ENCODE data around the gene PAQR9.
"Not testable (repeated sequence)": the region's sequence is repeated elsewhere in the genome, so short reads cannot be mapped to it uniquely, and the experiment has no call there.

The PAQR9 gene

DNA sequence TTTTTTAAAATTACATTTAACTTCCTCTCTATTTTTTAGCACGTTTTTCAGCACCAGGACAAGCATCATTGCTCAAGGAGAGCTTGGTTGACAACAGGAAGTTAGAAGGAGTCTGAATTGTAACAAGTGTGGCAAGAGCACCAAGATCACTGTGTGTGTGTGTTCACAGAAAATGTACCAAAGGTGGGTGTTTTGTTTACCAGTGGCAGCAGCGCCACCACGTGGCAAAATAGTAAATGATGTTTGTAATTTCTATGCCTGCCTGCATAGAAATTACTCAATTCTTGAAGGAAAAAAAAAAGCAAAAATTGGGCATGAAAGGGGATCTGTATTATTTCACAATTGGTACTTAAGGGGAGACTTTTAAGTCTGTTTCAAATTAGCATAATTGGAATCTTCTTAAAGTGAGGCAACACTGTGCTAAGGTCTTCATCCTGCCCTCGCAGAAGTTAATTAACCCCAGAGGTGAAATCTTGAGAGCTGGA is 30.5 kb upstream of the PAQR9 start:
- no peak overlapping the region for H2BK120ac ChIP-seq (ENCODE audit: low read depth, low read length)
- no peak overlapping the region for H3K9ac ChIP-seq (ENCODE audit: low read depth, low read length, poor library complexity)
- no peak overlapping the region for H2AFZ ChIP-seq (ENCODE audit: low read length)
- H3K27ac ChIP-seq (replicated peaks; ENCODE audit: low read length), result no peak overlapping the region
- H3K23ac ChIP-seq (ENCODE audit: low read depth, low read length, poor library complexity), result no peak overlapping the region
- no peak overlapping the region for H3K4ac ChIP-seq (ENCODE audit: low read length)
- no peak overlapping the region for H4K8ac ChIP-seq (ENCODE audit: low read depth, low read length)
- no peaks in the 10 kb centered on the region for H3K27me3 ChIP-seq (ENCODE audit: control insufficient read depth in 3 of 3, insufficient read depth in 3 of 3, low read depth in 1 of 3, low read length in 3 of 3)
- H2BK15ac ChIP-seq (ENCODE audit: low read length), result no peak overlapping the region
- no peak overlapping the region for H3K18ac ChIP-seq (ENCODE audit: low read length)
- DNase-seq (ENCODE audit: low spot score), result peak; percentile 67
- H2BK12ac ChIP-seq (ENCODE audit: low read length), result no peak overlapping the region
- no CpG with 5 or more reads among the region's 4 CpGs for WGBS, 2 donors (ENCODE audit: extremely low coverage in 2 of 2, insufficient read length in 2 of 2, insufficient replicate concordance in 1 of 2)
- H3K14ac ChIP-seq (ENCODE audit: low read length), result no peak overlapping the region
- H3K4me1 ChIP-seq (ENCODE audit: control insufficient read depth in 2 of 2, insufficient read depth in 1 of 2, low read depth in 1 of 2, low read length in 2 of 2), result no peaks in the 10 kb centered on the region
- no peak overlapping the region for H3K4me3 ChIP-seq (ENCODE audit: low read length in 2 of 2)
- H3K79me1 ChIP-seq (ENCODE audit: low read depth, low read length), result no peaks in the 10 kb centered on the region
- no peak overlapping the region for H4K91ac ChIP-seq (ENCODE audit: low read depth, low read length, poor library complexity)
- H3K36me3 ChIP-seq (replicated peaks in 1 of 2; ENCODE audit: control insufficient read depth in 2 of 2, insufficient read depth in 2 of 2, low read length in 2 of 2), result no peaks in the 10 kb centered on the region
- no peaks in the 10 kb centered on the region for H3K9me3 ChIP-seq (replicated peaks in 1 of 2; ENCODE audit: control insufficient read depth in 2 of 2, insufficient read depth in 1 of 2, low read depth in 1 of 2, low read length in 2 of 2)
- H2AK5ac ChIP-seq (ENCODE audit: low read depth, low read length), result no peak overlapping the region
- no peak overlapping the region for H3K4me2 ChIP-seq (ENCODE audit: insufficient read depth, low read length, poor library complexity, severe bottlenecking)
- no peak overlapping the region for H2BK5ac ChIP-seq (ENCODE audit: low read length)

DNA sequence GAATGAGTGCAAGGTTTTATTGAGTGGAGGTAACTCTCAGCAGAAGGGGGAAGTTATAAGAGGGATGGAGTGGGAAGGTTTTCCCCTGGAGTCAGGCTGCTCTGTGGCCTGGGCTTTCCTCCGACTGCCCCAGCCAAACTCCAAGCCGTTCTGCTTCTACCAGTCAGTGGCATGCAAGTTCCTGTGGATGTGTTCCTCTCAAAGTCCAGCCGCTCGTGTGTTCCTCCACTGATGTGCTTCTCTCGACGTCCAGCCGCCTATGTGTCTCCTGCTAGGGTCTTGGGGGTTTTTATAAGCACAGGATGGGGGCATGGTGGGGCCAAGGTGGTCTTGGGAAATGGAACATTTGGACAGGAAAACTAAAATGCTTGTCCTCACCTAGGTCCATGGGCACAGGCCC is 28.8 kb upstream of the PAQR9 start:
- Histone ChIP-seq H2AFZ (ENCODE audit: low read length) (no peak overlapping the region), H3K4me3 (ENCODE audit: low read length in 2 of 2) (no peak overlapping the region), H3K9ac (ENCODE audit: low read depth, low read length, poor library complexity) (no peak overlapping the region), H3K23ac (ENCODE audit: low read depth, low read length, poor library complexity) (no peak overlapping the region), H4K8ac (ENCODE audit: low read depth, low read length) (no peak overlapping the region), H2BK15ac (ENCODE audit: low read length) (no peak overlapping the region), H2BK120ac (ENCODE audit: low read depth, low read length) (no peak overlapping the region), H4K91ac (ENCODE audit: low read depth, low read length, poor library complexity) (no peak overlapping the region), H3K14ac (ENCODE audit: low read length) (no peak overlapping the region), H3K27me3 (ENCODE audit: control insufficient read depth in 3 of 3, insufficient read depth in 3 of 3, low read depth in 1 of 3, low read length in 3 of 3) (no peaks in the 10 kb centered on the region), H3K18ac (ENCODE audit: low read length) (no peak overlapping the region), H3K9me3 (replicated peaks in 1 of 2; ENCODE audit: control insufficient read depth in 2 of 2, insufficient read depth in 1 of 2, low read depth in 1 of 2, low read length in 2 of 2) (no peaks in the 10 kb centered on the region), H3K4ac (ENCODE audit: low read length) (no peak overlapping the region), H3K79me1 (ENCODE audit: low read depth, low read length) (no peaks in the 10 kb centered on the region), H2BK12ac (ENCODE audit: low read length) (no peak overlapping the region), H3K4me1 (ENCODE audit: control insufficient read depth in 2 of 2, insufficient read depth in 1 of 2, low read depth in 1 of 2, low read length in 2 of 2) (peaks cover 0 to 5% of the 10 kb centered on the region in 2 donors), H3K4me2 (ENCODE audit: insufficient read depth, low read length, poor library complexity, severe bottlenecking) (no peak overlapping the region), H3K36me3 (replicated peaks in 1 of 2; ENCODE audit: control insufficient read depth in 2 of 2, insufficient read depth in 2 of 2, low read length in 2 of 2) (no peaks in the 10 kb centered on the region), H2AK5ac (ENCODE audit: low read depth, low read length) (no peak overlapping the region), H3K27ac (replicated peaks; ENCODE audit: low read length) (no peak overlapping the region), H2BK5ac (ENCODE audit: low read length) (no peak overlapping the region)
- WGBS, 2 donors (ENCODE audit: extremely low coverage in 2 of 2, insufficient read length in 2 of 2, insufficient replicate concordance in 1 of 2), result no CpG with 5 or more reads among the region's 7 CpGs
- DNase-seq (ENCODE audit: low spot score), result no peak

DNA sequence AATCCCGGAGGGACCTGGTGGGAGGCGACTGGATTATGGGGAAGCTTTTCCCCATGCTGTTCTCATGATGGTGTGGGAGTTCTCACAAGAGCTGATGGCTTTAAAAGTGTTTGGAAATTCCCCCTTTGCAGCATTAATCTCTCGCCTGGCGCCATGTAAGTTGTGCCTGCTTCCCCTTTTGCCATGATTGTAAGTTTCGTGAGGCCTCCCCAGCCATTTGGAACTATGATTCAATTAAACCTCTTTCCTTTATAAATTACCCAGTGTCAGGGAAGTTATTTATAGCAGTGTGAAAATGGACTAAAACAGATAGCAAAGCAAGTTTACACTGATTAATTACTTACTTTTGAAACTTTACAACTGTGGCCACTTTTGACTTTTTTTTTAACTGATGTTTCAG is 27.2 kb upstream of the PAQR9 start:
- no CpG with 5 or more reads among the region's 5 CpGs for WGBS, 2 donors (ENCODE audit: extremely low coverage in 2 of 2, insufficient read length in 2 of 2, insufficient replicate concordance in 1 of 2)
- no peak overlapping the region for H2AFZ ChIP-seq (ENCODE audit: low read length)

DNA sequence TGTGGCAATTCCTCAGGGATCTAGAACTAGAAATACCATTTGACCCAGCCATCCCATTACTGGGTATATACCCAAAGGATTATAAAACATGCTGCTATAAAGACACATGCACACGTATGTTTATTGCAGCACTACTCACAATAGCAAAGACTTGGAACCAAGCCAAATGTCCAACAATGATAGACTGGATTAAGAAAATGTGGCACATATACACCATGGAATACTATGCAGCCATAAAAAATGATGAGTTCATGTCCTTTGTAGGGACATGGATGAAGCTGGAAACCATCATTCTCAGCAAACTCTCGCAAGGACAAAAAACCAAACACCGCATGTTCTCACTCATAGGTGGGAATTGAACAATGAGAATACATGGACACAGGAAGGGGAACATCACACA is 25.4 kb upstream of the PAQR9 start:
- not testable (repeated sequence) for H4K8ac ChIP-seq (ENCODE audit: low read depth, low read length); H3K79me1 ChIP-seq (ENCODE audit: low read depth, low read length)
- no CpG with 5 or more reads among the region's 3 CpGs for WGBS, 2 donors (ENCODE audit: extremely low coverage in 2 of 2, insufficient read length in 2 of 2, insufficient replicate concordance in 1 of 2)

More for the DNA sequence above, 27.2 kb upstream of the PAQR9 start:
- no peak overlapping the region for H4K91ac ChIP-seq (ENCODE audit: low read depth, low read length, poor library complexity)
- no peak overlapping the region for H4K8ac ChIP-seq (ENCODE audit: low read depth, low read length)
- H3K9me3 ChIP-seq (replicated peaks in 1 of 2; ENCODE audit: control insufficient read depth in 2 of 2, insufficient read depth in 1 of 2, low read depth in 1 of 2, low read length in 2 of 2), result no peaks in the 10 kb centered on the region
- H2BK120ac ChIP-seq (ENCODE audit: low read depth, low read length), result no peak overlapping the region
- H3K4me3 ChIP-seq (ENCODE audit: low read length in 2 of 2), result no peak overlapping the region
- H2BK15ac ChIP-seq (ENCODE audit: low read length), result no peak overlapping the region
- no peak overlapping the region for H3K4ac ChIP-seq (ENCODE audit: low read length)
- no peaks in the 10 kb centered on the region for H3K36me3 ChIP-seq (replicated peaks in 1 of 2; ENCODE audit: control insufficient read depth in 2 of 2, insufficient read depth in 2 of 2, low read length in 2 of 2)
- no peak overlapping the region for H2BK5ac ChIP-seq (ENCODE audit: low read length)
- H3K27me3 ChIP-seq (ENCODE audit: control insufficient read depth in 3 of 3, insufficient read depth in 3 of 3, low read depth in 1 of 3, low read length in 3 of 3), result peaks cover 0 to 2% (median 0%) of the 10 kb centered on the region in 3 experiments
- H3K79me1 ChIP-seq (ENCODE audit: low read depth, low read length), result no peaks in the 10 kb centered on the region
- H2BK12ac ChIP-seq (ENCODE audit: low read length), result no peak overlapping the region
- DNase-seq (ENCODE audit: low spot score), result no peak
- H3K23ac ChIP-seq (ENCODE audit: low read depth, low read length, poor library complexity), result no peak overlapping the region
- no peak overlapping the region for H3K14ac ChIP-seq (ENCODE audit: low read length)
- no peak overlapping the region for H3K27ac ChIP-seq (replicated peaks; ENCODE audit: low read length)
- no peak overlapping the region for H3K18ac ChIP-seq (ENCODE audit: low read length)
- peaks cover 0 to 5% of the 10 kb centered on the region in 2 donors for H3K4me1 ChIP-seq (ENCODE audit: control insufficient read depth in 2 of 2, insufficient read depth in 1 of 2, low read depth in 1 of 2, low read length in 2 of 2)
- no peak overlapping the region for H2AK5ac ChIP-seq (ENCODE audit: low read depth, low read length)
- no peak overlapping the region for H3K4me2 ChIP-seq (ENCODE audit: insufficient read depth, low read length, poor library complexity, severe bottlenecking)
- no peak overlapping the region for H3K9ac ChIP-seq (ENCODE audit: low read depth, low read length, poor library complexity)

More for the DNA sequence above, 25.4 kb upstream of the PAQR9 start:
- not testable (repeated sequence) for H3K27me3 ChIP-seq (ENCODE audit: control insufficient read depth in 3 of 3, insufficient read depth in 3 of 3, low read depth in 1 of 3, low read length in 3 of 3); H4K91ac ChIP-seq (ENCODE audit: low read depth, low read length, poor library complexity); H3K23ac ChIP-seq (ENCODE audit: low read depth, low read length, poor library complexity); H3K4ac ChIP-seq (ENCODE audit: low read length); H3K4me3 ChIP-seq (ENCODE audit: low read length in 2 of 2); H3K4me1 ChIP-seq (ENCODE audit: control insufficient read depth in 2 of 2, insufficient read depth in 1 of 2, low read depth in 1 of 2, low read length in 2 of 2); H2BK12ac ChIP-seq (ENCODE audit: low read length); H2BK15ac ChIP-seq (ENCODE audit: low read length); H2AK5ac ChIP-seq (ENCODE audit: low read depth, low read length); H3K36me3 ChIP-seq (replicated peaks in 1 of 2; ENCODE audit: control insufficient read depth in 2 of 2, insufficient read depth in 2 of 2, low read length in 2 of 2); H3K14ac ChIP-seq (ENCODE audit: low read length); H3K27ac ChIP-seq (replicated peaks; ENCODE audit: low read length); H3K9ac ChIP-seq (ENCODE audit: low read depth, low read length, poor library complexity); H2AFZ ChIP-seq (ENCODE audit: low read length); H3K4me2 ChIP-seq (ENCODE audit: insufficient read depth, low read length, poor library complexity, severe bottlenecking); H2BK120ac ChIP-seq (ENCODE audit: low read depth, low read length); H3K9me3 ChIP-seq (replicated peaks in 1 of 2; ENCODE audit: control insufficient read depth in 2 of 2, insufficient read depth in 1 of 2, low read depth in 1 of 2, low read length in 2 of 2); H2BK5ac ChIP-seq (ENCODE audit: low read length); DNase-seq (ENCODE audit: low spot score); H3K18ac ChIP-seq (ENCODE audit: low read length)

All from neuronal stem cell (in vitro differentiated cells).